PC-3 (cell line): Measurements from ENCODE around the gene DHX29. TPM values are rescaled to one million over a fixed set of nuclear protein-coding genes. Genes with fewer than 3 reads are reported as not detected.

ENCODE experiments used
- ATAC-seq: fragments of 200-7000 bp; cut with Tn5 transposase; 2 replicates; pipeline ENCODE4 v1.9.1; 2020; ENCODE audit warnings: mild to moderate bottlenecking, moderate library complexity
- BruUV-seq: library from RNA; stranded (reverse); fragments of 400-500 nt; replicated peaks from 2 replicates; lab custom pipeline; 2021; lab: Mats Ljungman, UMichigan
- CTCF ChIA-PET: fragments of 300-600 bp; sonication (Branson Sonifier 250); formaldehyde crosslinking; loops from one replicate; lab custom pipeline; 2022; ENCODE audit warnings: antibody characterized with exemption; lab: Charles Lee
- POLR2A ChIA-PET: fragments of 300-600 bp; sonication (Branson Sonifier 250); formaldehyde crosslinking; loops from one replicate; lab custom pipeline; 2022; ENCODE audit warnings: antibody characterized with exemption; ENCODE audit not compliant: unreplicated experiment; lab: Charles Lee
- DNase-seq: peaks from one replicate; pipeline ENCODE4 v3.0.0-alpha.2; 2015
- H2AFZ ChIP-seq: fragments of 300-600 bp; sonication (generic); 2 replicates; pipeline ENCODE4 v1.6.0; 2016; ENCODE audit warnings: antibody characterized with exemption, low read length
- H3F3A ChIP-seq: fragments of 300-600 bp; sonication (generic); one replicate; pipeline ENCODE4 v1.6.0; 2017; ENCODE audit warnings: antibody characterized with exemption, low read length, control low read depth, mild to moderate bottlenecking; ENCODE audit not compliant: unreplicated experiment
- H3K27ac ChIP-seq: fragments of 300-600 bp; sonication (generic); 2 replicates; pipeline ENCODE4 v1.5.1; 2016; ENCODE audit warnings: mild to moderate bottlenecking, low read length
- H3K27me3 ChIP-seq: fragments of 300-600 bp; sonication (generic); 2 replicates; pipeline ENCODE4 v1.6.1; 2016; ENCODE audit warnings: low read length, mixed read lengths
- H3K36me3 ChIP-seq: fragments of 300-600 bp; sonication (generic); 2 replicates; pipeline ENCODE4 v1.6.1; 2016; ENCODE audit warnings: low read depth, mixed run types, low read length, mixed read lengths
- H3K4me1 ChIP-seq: fragments of 300-600 bp; sonication (generic); 2 replicates; pipeline ENCODE4 v1.5.1; 2016; ENCODE audit warnings: low read length; ENCODE audit not compliant: insufficient read depth
- H3K4me2 ChIP-seq: fragments of 300-600 bp; sonication (generic); 2 replicates; pipeline ENCODE4 v1.6.0; 2016; ENCODE audit warnings: low read length
- H3K4me3 ChIP-seq: fragments of 300-600 bp; sonication (generic); 2 replicates; pipeline ENCODE4 v1.5.1; 2016; ENCODE audit warnings: mild to moderate bottlenecking, low read length, mixed read lengths
- H3K79me2 ChIP-seq: fragments of 300-600 bp; sonication (generic); 2 replicates; pipeline ENCODE4 v1.6.1; 2017; ENCODE audit warnings: low read length, mixed read lengths
- H3K9ac ChIP-seq: fragments of 300-600 bp; sonication (generic); 2 replicates; pipeline ENCODE4 v1.6.0; 2016; ENCODE audit warnings: mild to moderate bottlenecking, low read length
- H3K9me2 ChIP-seq: fragments of 300-600 bp; sonication (generic); replicated peaks from 2 replicates; pipeline ENCODE4 v1.6.1; 2016; ENCODE audit warnings: mixed run types, low read length, mixed read lengths
- H3K9me3 ChIP-seq: fragments of 300-600 bp; sonication (generic); 2 replicates; pipeline ENCODE4 v1.6.1; 2016; ENCODE audit warnings: low read length, mixed read lengths
- H4K20me1 ChIP-seq: fragments of 300-600 bp; sonication (generic); 2 replicates; pipeline ENCODE4 v1.6.1; 2016; ENCODE audit warnings: low read length, mixed read lengths
- CTCF ChIP-seq: fragments of 300-600 bp; sonication (generic); conservative IDR thresholded peaks from 2 replicates; pipeline ENCODE4 v1.5.1; 2017; ENCODE audit warnings: antibody characterized with exemption, low read depth, mild to moderate bottlenecking, low read length
- EZH2 ChIP-seq: fragments of 300-600 bp; sonication (generic); IDR thresholded peaks from one replicate; pipeline ENCODE4 v1.6.1; 2017; ENCODE audit warnings: antibody characterized with exemption, mild to moderate bottlenecking, low read length; ENCODE audit not compliant: unreplicated experiment
- EZH2phosphoT487 ChIP-seq: fragments of 300-600 bp; sonication (generic); IDR thresholded peaks from 2 replicates; pipeline ENCODE4 v1.6.1; 2018; ENCODE audit warnings: mild to moderate bottlenecking, antibody characterized with exemption, low read length, borderline replicate concordance
- intact Hi-C: fragments of 100-400 bp; cut with micrococcal nuclease; formaldehyde crosslinking; loops from 2 replicates; pipeline ENCODE4 v1.9.0; 2023
- total RNA-seq: library from RNA; depleted of rRNA; stranded (reverse); fragments of >200 nt; gene quantifications from 2 replicates; pipeline ENCODE4 v1.2.3, GENCODE V29; 2014

The DHX29 gene
- total RNA-seq, 1 experiment from 2014 or later, result 13.4 TPM

- no peaks in the 10 kb centered on the region for H3K79me2 ChIP-seq
- H3K9me3 ChIP-seq, result no peaks in the 10 kb centered on the region
- CTCF ChIA-PET, result no interaction called here
- no peak overlapping the region for H3K9ac ChIP-seq
- H3K4me2 ChIP-seq, result no peak overlapping the region
- H3F3A ChIP-seq, result no peaks in the 10 kb centered on the region
- H3K9me2 ChIP-seq, result no peaks in the 10 kb centered on the region
- ATAC-seq (no peak), DNase-seq (no peak)
- no peak for TF ChIP-seq EZH2phosphoT487
- no peak for TF ChIP-seq CTCF
- no peak for TF ChIP-seq EZH2
- intact Hi-C loops, result no loop called here
- H3K36me3 ChIP-seq, result no peaks in the 10 kb centered on the region
- POLR2A ChIA-PET, result no interaction called here
- H2AFZ ChIP-seq, result no peak overlapping the region
- no peak overlapping the region for H3K27ac ChIP-seq
- H3K4me3 ChIP-seq, result no peak overlapping the region
- no TSS peak for BruUV-seq
- H3K4me1 ChIP-seq, result no peaks in the 10 kb centered on the region
- no peaks in the 10 kb centered on the region for H4K20me1 ChIP-seq
- no peaks in the 10 kb centered on the region for H3K27me3 ChIP-seq
Measured at GRCh38 chr5:55250064-55250463, 57.4 kb downstream of the DHX29 start.

- Histone ChIP-seq H2AFZ (no peak overlapping the region), H3K4me2 (no peak overlapping the region), H3K4me3 (no peak overlapping the region), H3K9ac (no peak overlapping the region), H3K9me2 (no peaks in the 10 kb centered on the region), H3F3A (no peaks in the 10 kb centered on the region), H3K36me3 (no peaks in the 10 kb centered on the region), H3K79me2 (no peaks in the 10 kb centered on the region), H4K20me1 (no peaks in the 10 kb centered on the region), H3K27ac (no peak overlapping the region), H3K27me3 (no peaks in the 10 kb centered on the region), H3K9me3 (no peaks in the 10 kb centered on the region), H3K4me1 (no peaks in the 10 kb centered on the region)
- POLR2A ChIA-PET, result no interaction called here
- intact Hi-C loops, result no loop called here
- TF ChIP-seq EZH2phosphoT487 (no peak), CTCF (no peak), EZH2 (no peak)
- no TSS peak for BruUV-seq
- no peak for ATAC-seq
- no peak for DNase-seq
- CTCF ChIA-PET, result no interaction called here
Measured at GRCh38 chr5:55241746-55242145, 65.7 kb downstream of the DHX29 start.

- CTCF ChIA-PET, result no interaction called here
- intact Hi-C loops, result no loop called here
- no TSS peak for BruUV-seq
Measured at GRCh38 chr5:55236800-55237199, 70.7 kb downstream of the DHX29 start.

More at GRCh38 chr5:55236800-55237199, 70.7 kb downstream of the DHX29 start:
- Histone ChIP-seq H3K4me2 (no peak overlapping the region), H3K27ac (no peak overlapping the region), H3F3A (no peaks in the 10 kb centered on the region), H2AFZ (no peak overlapping the region), H3K9me3 (no peaks in the 10 kb centered on the region), H3K9ac (no peak overlapping the region), H4K20me1 (no peaks in the 10 kb centered on the region), H3K36me3 (no peaks in the 10 kb centered on the region), H3K4me3 (no peak overlapping the region), H3K9me2 (no peaks in the 10 kb centered on the region), H3K4me1 (peaks cover 6% of the 10 kb centered on the region; the same call in 1 of the 2 replicates), H3K27me3 (no peaks in the 10 kb centered on the region), H3K79me2 (peaks cover 1% of the 10 kb centered on the region; the same call in 1 of the 2 replicates)
- TF ChIP-seq CTCF (no peak), EZH2 (no peak), EZH2phosphoT487 (no peak)
- ATAC-seq (no peak), DNase-seq (no peak)
- POLR2A ChIA-PET, result no interaction called here
